BJ (cell line): ENCODE results near the gene BCDIN3D. TPM values are rescaled to one million over a fixed set of nuclear protein-coding genes. Genes with fewer than 3 reads are reported as not detected.

ENCODE experiments used
- polyA plus RNA-seq: library from polyadenylated mRNA; depleted of rRNA; stranded (reverse); fragments of >200 nt; gene quantifications from 2 replicates; pipeline ENCODE4 v1.2.3, GENCODE V29; 2011; rRNA removed

The BCDIN3D gene
- polyA plus RNA-seq, 1 experiment, result 2.6 TPM

Other genes with a start within 250 kb of the BCDIN3D start
- gene FAM186B, start 237.5 kb downstream of the BCDIN3D start, polyA plus RNA-seq, result 0.11 and 0.12 TPM in 2 replicates
- gene PRPF40B, start 219.5 kb downstream of the BCDIN3D start, polyA plus RNA-seq, result 9.8 and 15.0 TPM in 2 replicates
- gene FMNL3, start 135.7 kb downstream of the BCDIN3D start, polyA plus RNA-seq, result 10.6 and 13.3 TPM in 2 replicates
- 771 and 1,002 TPM in 2 replicates for gene TMBIM6, start 101.5 kb downstream of the BCDIN3D start, polyA plus RNA-seq
- 7.3 and 13.2 TPM in 2 replicates for gene NCKAP5L, start 14.7 kb downstream of the BCDIN3D start, polyA plus RNA-seq
- 1.4 and 3.6 TPM in 2 replicates for gene FAIM2, start 60.8 kb upstream of the BCDIN3D start, polyA plus RNA-seq
- not detected in 2 replicates for gene AQP2, start 107.6 kb upstream of the BCDIN3D start, polyA plus RNA-seq
- not detected in 2 replicates for gene AQP5, start 118.8 kb upstream of the BCDIN3D start, polyA plus RNA-seq
- not detected in 2 replicates for gene AQP6, start 129.8 kb upstream of the BCDIN3D start, polyA plus RNA-seq
- 42.8 and 55.3 TPM in 2 replicates for gene RACGAP1, start 182.4 kb upstream of the BCDIN3D start, polyA plus RNA-seq
- 4.9 and 7.0 TPM in 2 replicates for gene ASIC1, start 214.5 kb upstream of the BCDIN3D start, polyA plus RNA-seq
- 48.9 and 56.0 TPM in 2 replicates for gene SMARCD1, start 242.2 kb upstream of the BCDIN3D start, polyA plus RNA-seq